CD4-positive, alpha-beta T cell treated with Interleukin-6 at 100 ng/mL for 8 hours (primary cell): ENCODE measurements around the gene NAA35.
A peak's percentile ranks its signal among the peaks of the same experiment; 100 is the strongest.
"Not testable (repeated sequence)": the region's sequence is repeated elsewhere in the genome, so short reads cannot be mapped to it uniquely, and the experiment has no call there.

ENCODE experiments used
- DNase-seq: peaks from one replicate; pipeline ENCODE4 v3.0.0-alpha.2; 2020; ENCODE audit warnings: mixed read lengths, low spot score

The NAA35 gene

DNA sequence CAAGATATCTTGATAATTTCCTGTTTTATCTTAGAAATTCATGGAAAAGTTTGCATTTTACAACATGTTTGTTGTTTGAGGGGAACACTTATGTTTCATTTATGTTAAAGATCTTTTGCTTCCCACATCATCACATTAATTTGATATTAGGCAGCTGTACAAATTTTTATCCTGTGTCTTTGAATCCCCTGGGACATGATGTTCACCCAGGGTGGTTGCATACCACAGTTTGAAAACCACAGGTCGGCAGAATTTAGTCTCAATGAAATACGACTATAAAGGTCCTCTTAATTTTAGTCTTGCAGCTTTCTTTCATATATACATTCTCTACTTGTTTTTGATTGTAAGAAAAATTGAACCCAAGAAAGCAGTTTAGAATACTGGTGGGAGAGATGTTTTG lies 3.7 kb downstream of the NAA35 start:
- no peak for DNase-seq

DNA sequence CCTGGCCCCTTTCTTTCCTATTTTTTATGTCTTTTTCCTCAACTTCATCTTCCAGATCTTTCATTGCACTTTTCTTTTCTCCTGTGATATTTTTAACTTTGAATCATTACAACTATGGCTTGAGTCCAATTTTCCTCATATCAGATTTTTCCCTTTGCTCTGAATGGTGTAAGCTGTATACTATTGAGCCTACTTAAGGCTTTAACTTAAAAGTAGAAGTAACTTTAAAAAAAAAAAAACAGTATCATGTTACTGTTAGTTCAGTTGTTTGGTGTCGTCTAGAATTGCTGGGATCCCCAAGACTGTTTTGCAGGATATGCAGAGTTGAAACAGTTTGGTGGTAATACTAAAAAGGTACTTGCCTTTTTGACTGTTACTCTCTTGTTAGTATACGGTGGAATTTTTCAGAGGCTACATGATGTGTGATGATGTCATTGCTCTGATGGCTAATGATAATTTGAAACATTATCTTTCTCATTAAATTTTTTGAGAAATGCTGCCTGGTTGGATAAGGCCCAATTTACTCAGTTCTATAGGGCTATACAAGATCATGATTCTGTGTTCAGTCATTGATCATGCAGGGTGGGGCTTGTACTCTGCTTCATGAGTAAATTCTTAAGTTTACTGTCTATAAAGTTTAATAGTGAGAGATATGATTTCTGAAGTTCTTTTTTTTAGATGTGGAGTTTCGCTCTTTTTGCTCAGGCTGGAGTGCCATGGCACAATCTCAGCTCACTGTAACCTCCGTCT lies 8.8 kb downstream of the NAA35 start:
- no peak for DNase-seq

DNA sequence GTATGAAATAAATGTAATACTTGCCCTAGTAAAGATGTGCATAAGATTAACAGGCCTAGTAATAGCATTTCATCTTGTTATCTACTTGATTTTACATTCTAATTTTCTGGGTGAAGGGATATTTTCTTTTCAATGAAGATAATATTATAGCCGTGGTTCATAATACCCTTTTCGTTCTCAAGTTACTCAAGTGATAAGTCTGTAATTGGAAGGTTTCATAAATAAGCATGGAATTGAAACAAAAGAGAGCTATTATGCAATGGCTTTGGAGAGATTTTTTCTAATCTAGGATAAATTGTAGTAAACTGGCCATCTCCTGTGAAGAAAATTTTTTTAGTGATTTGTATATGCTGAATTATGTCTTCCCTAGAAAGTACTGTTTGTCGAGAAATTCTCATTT lies 19.0 kb downstream of the NAA35 start:
- DNase-seq: no peak

GRCh38 chr9:85960688-85961093 lies 19.7 kb downstream of the NAA35 start:
- no peak for DNase-seq

DNA sequence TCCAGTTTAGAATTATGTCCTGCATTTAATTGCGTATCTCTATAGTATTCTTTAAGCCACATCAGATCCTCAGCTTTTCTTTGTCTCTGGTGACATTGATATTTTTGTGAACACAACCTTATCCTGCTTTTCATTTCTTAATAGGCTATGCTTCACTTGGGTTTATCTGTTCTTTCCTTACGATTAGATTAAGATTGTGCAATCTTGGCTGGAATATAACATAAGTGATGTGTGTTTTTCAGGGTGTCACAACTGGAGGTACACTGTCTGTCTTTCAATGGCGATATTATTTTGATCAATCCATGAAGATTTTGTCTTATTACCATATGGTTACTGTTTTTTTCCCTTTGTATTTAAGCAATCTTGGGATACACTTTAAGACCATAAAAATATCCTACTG lies 23.6 kb downstream of the NAA35 start:
- DNase-seq: no peak

DNA sequence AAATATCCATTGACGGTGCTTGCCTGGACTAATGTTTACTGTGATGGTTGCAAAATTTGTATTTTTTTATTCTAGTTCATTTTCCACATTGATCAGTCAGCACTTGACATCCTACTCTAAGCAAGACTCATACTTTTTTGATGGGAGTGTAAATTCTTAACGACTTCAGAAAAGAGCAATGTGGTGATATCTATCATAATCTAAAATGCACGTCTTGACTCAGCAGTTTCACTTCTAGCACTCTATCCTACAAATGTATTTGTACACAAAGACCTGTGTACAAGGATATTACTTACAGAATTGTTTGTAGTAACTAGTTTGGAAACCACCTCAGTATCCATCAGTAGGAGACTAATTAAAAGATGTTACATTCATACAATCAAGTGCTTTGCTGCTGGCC lies 24.0 kb downstream of the NAA35 start:
- DNase-seq: no peak

- DNase-seq: no peak
These were observed 28.8 kb downstream of the NAA35 start for GRCh38 chr9:85969727-85970126.

- DNase-seq: no peak
These were observed 30.8 kb downstream of the NAA35 start for GRCh38 chr9:85971731-85972130.

- no peak for DNase-seq
These were observed 32.3 kb downstream of the NAA35 start for GRCh38 chr9:85973238-85973637.

GRCh38 chr9:85974055-85974547 lies 33.2 kb downstream of the NAA35 start:
- DNase-seq: not testable (repeated sequence)

- no peak for DNase-seq
These were observed 37.5 kb downstream of the NAA35 start for GRCh38 chr9:85978496-85978895.

GRCh38 chr9:85981369-85981768 lies 40.4 kb downstream of the NAA35 start:
- DNase-seq: no peak

DNA sequence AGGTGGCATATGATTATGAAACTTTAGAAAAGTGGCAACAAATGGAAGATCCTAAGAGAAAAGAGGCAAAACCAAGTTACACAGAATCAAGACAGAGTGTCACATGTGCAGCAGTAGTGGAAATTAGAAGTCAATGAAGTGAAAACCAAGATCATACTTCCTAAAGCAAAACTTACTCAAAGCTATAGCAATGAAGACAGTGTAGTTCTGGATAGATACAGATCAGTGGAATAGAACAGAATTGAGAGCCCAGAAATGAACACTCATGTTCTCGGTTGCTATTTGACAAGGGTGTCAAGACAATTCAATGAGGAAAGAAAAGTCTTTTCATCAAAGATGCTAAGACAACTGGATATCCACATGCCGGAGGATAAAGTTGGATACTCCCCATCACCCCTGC lies 43.5 kb downstream of the NAA35 start:
- no peak for DNase-seq

- DNase-seq: no peak
These were observed 46.3 kb downstream of the NAA35 start for GRCh38 chr9:85987236-85987635.

DNA sequence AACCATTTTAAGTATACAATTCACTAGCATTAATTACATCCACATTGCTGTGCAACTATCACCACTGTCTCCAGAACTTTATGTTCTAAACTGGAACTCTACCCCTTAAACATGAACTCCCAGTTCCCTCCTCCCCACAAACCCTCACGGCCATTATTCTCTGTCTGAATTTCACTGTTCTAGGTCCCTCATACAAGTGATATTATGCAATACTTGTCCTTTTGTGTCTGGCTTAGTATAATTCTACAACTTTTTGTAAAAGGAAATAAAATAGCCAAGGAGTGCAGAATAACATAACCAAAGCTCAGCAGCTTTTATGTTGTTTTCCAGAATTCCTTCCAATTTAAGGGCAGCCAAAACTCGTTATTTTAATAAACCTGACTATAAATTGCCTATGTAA lies 53.2 kb downstream of the NAA35 start:
- DNase-seq: no peak

DNA sequence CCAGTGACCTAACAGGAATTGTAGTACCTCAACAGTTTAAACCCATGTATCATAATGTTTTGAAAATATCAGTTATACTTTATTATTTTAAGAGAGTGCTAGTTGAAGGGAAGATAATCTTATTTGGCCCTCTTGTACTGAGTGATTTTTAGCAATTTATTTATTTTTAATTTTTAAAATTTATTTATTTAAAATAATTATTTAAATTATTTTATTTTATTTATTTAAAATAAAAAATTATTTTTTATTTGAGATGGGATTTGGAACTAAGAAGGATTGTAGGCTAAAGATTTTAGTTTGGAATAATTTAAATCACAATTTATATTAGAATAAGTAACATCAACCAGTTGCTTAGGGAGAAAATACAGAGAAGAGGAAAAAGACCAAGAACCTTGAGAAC lies 54.2 kb downstream of the NAA35 start:
- DNase-seq: no peak

- DNase-seq: no peak
These were observed 54.7 kb downstream of the NAA35 start for GRCh38 chr9:85995599-85995998.

GRCh38 chr9:86005253-86005775 lies 64.4 kb downstream of the NAA35 start:
- DNase-seq: no peak

GRCh38 chr9:86009133-86009532 lies 68.2 kb downstream of the NAA35 start:
- DNase-seq: no peak

DNA sequence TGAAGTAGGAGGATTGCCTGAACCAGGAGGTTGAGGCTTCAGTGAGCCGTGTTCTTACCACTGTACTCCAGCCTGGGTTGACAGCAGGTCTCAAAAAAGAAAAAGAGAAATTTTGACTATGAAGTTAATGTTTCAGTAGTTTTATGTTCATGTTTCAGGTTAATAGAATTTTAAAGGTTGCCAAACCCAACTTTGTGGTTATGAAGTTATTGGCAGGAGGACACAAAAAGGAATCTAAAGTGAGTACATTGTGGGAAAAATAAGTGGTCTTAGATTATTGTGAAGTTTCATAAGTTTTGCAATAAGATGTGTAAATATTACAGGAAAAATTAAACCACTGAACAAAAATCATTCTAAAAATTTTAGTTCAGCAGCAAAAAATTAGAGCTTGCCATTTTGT lies 79.8 kb downstream of the NAA35 start:
- DNase-seq: no peak

- DNase-seq: no peak
These were observed 80.2 kb downstream of the NAA35 start for GRCh38 chr9:86021166-86021565.

DNA sequence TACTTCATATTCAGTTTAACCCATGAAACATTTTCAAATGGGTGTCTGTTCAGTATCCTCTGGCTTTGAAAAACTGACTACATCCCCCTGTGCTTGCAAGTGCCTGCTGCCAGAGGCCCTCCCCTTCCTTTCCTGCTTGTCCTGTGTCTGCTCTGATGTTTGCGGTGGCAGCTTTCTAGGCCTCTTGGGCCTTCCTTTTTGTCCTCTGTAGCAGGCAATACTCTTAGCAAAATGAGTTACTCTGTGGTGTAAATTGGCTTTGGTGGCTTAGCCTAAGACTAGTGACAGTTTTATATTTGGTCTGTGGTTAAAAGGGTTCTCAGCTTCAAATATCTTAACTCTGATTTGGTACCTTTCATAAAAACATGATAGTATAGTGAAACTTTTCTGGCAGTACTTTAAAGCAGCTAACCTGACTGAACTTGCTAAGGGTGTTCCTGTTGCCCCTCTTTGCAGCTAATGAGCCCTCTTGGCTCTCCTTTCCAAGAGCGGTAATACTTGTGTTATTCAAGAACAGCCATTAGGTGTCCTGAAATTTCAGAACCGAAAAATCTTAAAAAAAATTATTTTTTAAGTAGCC lies 81.8 kb downstream of the NAA35 start:
- peak; percentile 9 for DNase-seq

- DNase-seq: no peak
These were observed 86.8 kb downstream of the NAA35 start for GRCh38 chr9:86027767-86028166.
